ENCODE data around the gene ARRDC1.
A peak's percentile ranks its signal among the peaks of the same experiment; 100 is the strongest.
"Not testable (repeated sequence)": the region's sequence is repeated elsewhere in the genome, so short reads cannot be mapped to it uniquely, and the experiment has no call there.

Gene ARRDC1

GRCh38 chr9:137605121-137606004, at the start of gene ARRDC1:
Gene ARRDC1, plus strand, starts transcription at chr9:137605686. Its CDS starts 32 bp downstream, at chr9:137605718.
- peak; percentile 69 to 87 for DNase-seq

- DNase-seq = no peak
Measured at GRCh38 chr9:137556069-137556838, 49.2 kb upstream of the ARRDC1 start.

DNA sequence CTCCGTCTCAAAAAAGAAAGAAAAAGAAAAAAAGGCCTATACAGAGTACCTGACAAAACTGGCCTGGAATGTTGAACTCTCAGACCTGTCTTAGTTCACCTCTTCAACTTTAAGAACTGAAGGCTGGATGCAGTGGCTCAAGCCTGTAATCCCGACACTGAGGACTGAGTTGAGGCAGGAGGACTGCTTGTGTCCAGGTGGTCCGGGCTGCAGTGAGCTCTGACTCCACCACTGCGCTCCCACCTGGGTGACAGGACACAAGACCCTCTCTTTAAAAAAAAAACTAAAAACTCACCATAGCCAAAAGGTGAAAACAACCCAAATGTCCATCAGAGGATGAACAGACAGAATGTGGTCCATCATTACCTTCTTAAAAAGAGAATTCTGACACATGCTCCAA, 47.4 kb upstream of the ARRDC1 start:
- no peak for DNase-seq

DNA sequence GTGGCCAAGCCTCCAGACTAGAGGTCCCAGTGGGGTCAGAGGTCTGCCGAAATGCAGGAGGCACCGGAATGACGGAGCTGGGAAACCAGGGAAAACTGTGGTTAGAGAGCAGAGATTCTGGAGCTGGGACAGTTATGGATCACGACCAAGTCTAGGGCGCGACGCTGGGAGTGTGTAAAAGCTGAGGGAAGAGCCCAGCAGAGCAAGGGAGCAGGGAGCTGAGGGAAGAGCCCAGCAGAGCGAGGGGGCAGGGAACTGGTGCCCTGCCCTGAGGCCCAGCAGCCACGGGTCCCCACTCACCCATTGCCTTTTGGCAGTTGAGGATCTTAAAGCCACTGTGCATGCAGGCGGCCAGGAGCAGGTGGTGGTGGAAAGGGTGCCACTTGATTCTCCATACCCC, 41.4 kb upstream of the ARRDC1 start:
- DNase-seq = no peak

GRCh38 chr9:137564817-137565411, 40.6 kb upstream of the ARRDC1 start:
- no peak for DNase-seq

- DNase-seq = not testable (repeated sequence)
Measured at GRCh38 chr9:137568445-137568844, 37.0 kb upstream of the ARRDC1 start.

DNA sequence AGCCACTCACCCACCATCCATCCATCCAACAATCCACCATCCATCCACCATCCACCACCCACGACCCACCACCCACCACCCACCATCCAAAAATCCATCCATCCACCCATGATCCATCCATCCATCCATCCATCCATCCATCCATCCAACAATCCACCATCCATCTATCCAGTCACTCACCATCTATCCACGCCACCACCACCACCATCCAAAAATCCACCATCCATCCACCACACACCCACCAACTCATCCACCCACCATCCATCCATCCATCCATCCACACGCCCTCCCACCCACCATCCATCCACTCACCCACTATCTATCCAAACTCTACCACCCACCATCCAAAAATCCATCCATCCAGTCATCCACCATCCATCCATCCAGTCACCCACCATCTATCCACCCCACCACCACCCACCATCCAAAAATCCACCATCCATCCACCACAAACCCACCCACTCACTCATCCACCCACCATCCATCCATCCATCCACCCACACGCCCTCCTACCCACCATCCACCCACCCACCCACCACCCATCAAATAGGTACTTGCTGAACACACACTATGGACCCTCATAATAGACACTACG, 35.8 kb upstream of the ARRDC1 start:
- DNase-seq = no peak

GRCh38 chr9:137570566-137570965, 34.9 kb upstream of the ARRDC1 start:
- DNase-seq = no peak

GRCh38 chr9:137574192-137574591, 31.3 kb upstream of the ARRDC1 start:
- no peak for DNase-seq

- DNase-seq = no peak
Measured at GRCh38 chr9:137575364-137575715, 30.1 kb upstream of the ARRDC1 start.

DNA sequence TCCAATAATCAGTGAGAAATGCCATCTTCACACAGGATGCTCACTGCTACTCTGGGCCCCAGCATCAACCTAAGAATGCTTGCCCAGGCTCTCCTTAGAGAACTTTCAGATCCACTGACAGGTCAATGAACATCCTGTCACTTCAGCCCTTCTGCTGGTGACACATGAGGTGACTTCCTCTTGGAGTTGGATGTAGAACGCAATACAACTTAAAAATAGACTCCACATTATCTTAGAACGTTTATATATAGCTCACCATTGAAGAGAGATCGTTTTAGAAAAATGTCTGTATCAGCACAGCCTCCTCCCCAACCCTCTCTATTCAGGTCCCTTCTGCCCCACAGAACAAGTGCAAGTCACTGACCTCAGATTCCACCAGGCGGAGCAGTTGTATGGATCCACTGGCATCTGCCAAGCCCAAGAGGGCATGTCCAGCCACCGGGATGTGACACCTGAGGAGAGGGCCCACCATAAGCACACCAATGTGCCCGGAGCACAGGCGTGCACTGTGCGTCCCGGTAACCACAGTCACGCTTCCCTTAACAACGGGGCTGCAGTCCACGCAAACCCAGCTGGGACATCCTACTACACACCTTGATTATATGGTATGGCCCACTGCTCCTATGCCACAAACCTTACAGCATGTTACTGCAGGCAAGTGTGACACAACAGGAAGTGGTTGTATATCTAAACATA, 29.6 kb upstream of the ARRDC1 start:
- no peak for DNase-seq

DNA sequence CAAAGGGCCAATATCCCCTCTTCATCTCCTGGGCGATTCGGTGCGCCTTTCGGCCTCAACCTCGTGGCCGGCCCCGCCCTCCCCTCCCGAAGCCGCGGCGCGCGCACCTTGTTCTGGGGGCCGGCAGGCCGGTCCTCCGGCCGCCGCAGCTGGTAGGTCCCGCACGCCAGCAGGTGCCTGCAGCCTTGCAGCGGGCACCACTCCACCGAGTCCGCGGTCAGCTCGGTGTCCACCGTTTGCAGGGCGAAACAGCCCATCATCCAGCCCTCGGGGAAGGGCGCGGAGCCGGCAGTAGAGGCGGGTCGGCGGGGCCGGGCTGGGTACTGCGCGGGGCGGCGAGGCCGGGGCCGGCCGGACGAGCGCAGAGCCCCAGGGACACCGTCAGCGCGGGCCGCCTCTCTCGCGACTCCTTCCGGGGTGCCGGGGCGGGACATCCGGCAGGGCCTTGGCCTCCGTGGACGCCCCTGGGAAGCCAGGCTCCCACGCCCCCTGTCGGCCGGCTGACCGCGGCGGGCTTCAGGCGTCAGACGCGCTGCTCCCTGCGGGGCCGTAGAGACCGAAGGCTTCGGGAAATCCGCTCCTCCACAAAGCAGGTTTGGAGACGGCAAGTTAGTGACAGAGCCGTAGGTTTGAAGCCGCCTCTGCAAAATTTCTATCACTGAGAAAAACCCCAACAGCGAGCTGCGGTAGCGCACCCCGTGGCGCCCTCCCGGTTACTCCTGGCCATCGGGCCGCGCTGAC, 26.8 kb upstream of the ARRDC1 start, which contains the start of gene DPH7:
Gene DPH7 (minus strand): TSS at position 408 of the 741 bp plus-strand sequence. CDS start 148 bp downstream, at position 260.
- peak; percentile 92 to 93 for DNase-seq

GRCh38 chr9:137579259-137579604, 26.3 kb upstream of the ARRDC1 start:
- DNase-seq = no peak

DNA sequence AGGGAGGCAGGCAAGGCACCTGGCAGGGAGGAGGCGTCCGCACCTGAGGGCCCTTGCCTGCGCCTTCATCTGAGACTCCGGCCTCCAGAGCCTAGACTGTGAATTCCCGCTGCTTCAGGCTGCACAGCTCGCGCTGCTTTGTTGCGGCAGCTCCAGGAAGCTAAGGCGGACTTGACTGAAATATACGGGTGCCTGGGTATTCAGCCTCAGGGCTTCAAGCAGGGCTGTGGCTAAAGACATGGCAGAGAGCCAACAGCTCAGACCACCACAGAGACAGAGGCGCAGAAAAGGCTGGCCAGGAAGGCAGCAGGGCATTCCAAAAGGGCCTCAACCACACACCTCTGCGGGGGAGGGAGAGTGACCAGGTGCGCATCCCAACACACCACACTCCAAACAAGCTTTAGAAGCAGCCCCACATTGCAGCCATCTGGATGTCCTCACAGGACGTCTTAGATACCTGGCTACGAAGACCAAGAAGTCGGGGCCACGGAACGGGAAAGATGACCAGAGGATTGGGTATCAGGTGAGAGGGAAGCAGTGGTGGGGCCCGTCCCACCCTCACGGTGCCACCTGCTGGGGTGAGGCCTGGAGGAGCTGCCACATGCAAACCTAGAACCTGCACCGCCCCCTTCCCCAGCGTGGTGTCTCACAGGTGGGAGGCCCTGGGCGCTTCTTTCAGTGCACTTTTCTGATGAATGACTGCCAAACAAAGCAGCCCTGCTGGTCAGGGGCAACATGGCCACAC, 25.1 kb upstream of the ARRDC1 start:
- DNase-seq = no peak

- DNase-seq = no peak
Measured at GRCh38 chr9:137580954-137581322, 24.5 kb upstream of the ARRDC1 start.

DNA sequence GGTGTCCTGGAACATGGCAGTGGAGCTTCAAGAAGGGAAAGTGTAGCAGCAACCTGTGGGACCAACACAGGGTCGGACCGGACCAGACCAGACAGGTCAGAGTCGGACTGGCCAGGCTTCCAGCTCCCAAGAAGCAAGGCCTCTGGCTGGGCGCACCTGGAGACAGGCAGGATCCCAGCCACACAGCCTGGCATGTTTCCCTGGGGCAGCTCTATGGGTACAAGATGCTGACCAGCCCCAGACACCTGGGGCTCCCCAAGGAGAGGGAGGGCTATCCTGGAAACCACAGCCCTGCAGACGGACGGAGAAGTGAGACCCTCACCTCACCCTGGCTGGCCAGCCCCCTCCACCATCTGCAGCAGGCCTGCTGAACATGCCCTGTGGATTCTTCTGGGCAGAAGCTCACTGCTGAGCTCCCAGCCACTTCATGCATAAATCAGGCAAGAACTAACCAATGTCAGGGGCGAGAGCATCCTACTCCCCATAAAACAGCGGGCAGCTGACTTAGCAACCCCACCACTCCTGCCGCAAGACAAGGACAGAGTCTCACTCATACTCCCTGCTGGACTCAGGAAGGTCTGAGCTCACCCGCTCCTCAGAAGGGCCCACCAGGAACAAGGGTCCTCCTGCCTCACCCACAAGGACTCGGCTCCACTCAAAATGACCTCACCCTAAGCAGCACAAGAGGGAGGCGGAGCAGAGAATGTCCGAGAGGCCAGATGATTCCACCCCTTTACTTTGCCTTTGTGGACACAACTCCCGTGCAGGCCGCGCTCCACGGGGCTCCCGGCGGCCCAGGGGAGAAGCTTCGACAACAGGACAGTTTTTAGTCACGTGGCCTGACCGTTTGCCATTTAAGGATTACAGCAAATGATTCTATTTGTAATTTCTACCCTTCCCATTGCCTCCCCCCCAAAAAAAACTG, 23.9 kb upstream of the ARRDC1 start:
- DNase-seq = no peak

GRCh38 chr9:137582286-137582860, 23.1 kb upstream of the ARRDC1 start:
- DNase-seq = no peak

DNA sequence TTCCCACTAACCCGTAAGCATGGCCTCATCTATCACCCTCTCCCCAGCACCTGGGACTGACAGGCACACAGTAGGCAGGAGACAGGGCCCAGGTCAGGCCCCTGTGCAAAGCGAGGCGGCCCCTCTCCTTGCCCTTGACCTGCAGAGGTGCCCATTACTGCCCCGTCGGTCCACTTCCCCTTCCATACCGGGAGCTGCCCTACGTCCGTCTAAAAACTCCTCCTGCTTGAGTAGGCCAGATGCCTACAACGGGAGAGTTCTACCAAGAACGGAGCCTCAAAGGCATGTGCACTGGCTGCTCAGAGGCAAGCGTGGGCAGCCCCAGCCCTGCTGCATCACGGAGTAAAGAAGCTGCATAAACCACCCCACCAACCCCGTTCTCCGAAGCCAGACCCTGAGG, 22.1 kb upstream of the ARRDC1 start:
- no peak for DNase-seq

DNA sequence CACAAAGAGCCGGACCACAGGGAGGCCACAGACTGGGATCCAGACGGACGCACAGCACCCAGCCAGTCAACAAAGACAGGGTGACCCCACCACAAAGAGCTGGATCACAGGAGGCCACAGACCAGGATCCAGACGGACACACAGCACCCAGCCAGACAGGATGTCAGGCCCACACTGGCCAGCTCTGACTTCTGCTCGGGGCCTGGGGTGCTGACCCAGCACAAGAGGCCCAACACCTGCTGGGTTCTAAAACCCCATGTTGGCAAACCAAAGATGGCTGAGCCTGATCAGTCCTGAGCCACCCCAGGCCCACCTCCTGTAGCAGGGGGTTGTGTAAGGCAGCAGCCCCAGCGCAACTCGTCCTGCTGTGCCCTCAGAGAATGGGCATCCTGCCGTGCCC, 21.5 kb upstream of the ARRDC1 start:
- no peak for DNase-seq

GRCh38 chr9:137586854-137587253, 18.6 kb upstream of the ARRDC1 start:
- no peak for DNase-seq

Measured in SHP77 (cell line).